Renal pelvis (tissue), 12 donors: ENCODE results near the gene BFAR. TPM values are rescaled to one million over a fixed set of nuclear protein-coding genes. Genes with fewer than 3 reads are reported as not detected.

Source experiments
- DNase-seq: peaks from one replicate; pipeline ENCODE4 v3.0.0-alpha.2; 2013
- long read RNA-seq, 16 experiments: transcript quantifications; one replicate each; lab custom pipeline, GENCODE V29; 2026
- polyA plus RNA-seq, 3 donors: library from polyadenylated mRNA; unstranded; fragments of 120-200 nt; gene quantifications; one replicate each; pipeline ENCODE4 v1.2.1, GENCODE V29; 2013; ENCODE audit not compliant: insufficient read length in 3 of 3

The BFAR gene, protein sequence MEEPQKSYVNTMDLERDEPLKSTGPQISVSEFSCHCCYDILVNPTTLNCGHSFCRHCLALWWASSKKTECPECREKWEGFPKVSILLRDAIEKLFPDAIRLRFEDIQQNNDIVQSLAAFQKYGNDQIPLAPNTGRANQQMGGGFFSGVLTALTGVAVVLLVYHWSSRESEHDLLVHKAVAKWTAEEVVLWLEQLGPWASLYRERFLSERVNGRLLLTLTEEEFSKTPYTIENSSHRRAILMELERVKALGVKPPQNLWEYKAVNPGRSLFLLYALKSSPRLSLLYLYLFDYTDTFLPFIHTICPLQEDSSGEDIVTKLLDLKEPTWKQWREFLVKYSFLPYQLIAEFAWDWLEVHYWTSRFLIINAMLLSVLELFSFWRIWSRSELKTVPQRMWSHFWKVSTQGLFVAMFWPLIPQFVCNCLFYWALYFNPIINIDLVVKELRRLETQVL
- polyA plus RNA-seq: 10 to 100 TPM; 59.4 to 73.5 (median 69.7) TPM
- long read RNA-seq, donor 1, transcript BFAR-201 (8 exons, 3,039 nt): major isoform, 12 of 29 reads
- long read RNA-seq, donor 1, partial matches to known transcripts: 15 of 29 reads
- long read RNA-seq, donor 1, other reads (novel, unspliced or antisense): 0 of 29 reads
- long read RNA-seq, donor 2, transcript BFAR-201 (8 exons, 3,039 nt): major isoform, 14 of 35 reads
- long read RNA-seq, donor 2, transcript BFAR-203 (4 exons, 1,414 nt): minor isoform, 8 of 35 reads
- long read RNA-seq, donor 2, partial matches to known transcripts: 12 of 35 reads
- long read RNA-seq, donor 2, other reads (novel, unspliced or antisense): 0 of 35 reads
- long read RNA-seq, donor 3, transcript BFAR-203 (4 exons, 1,414 nt): minor isoform, 5 of 22 reads
- long read RNA-seq, donor 3, transcript BFAR-201 (8 exons, 3,039 nt): major isoform, 7 of 22 reads
- long read RNA-seq, donor 3, partial matches to known transcripts: 9 of 22 reads
- long read RNA-seq, donor 3, other reads (novel, unspliced or antisense): 0 of 22 reads
- long read RNA-seq, donor 4, transcript BFAR-201 (8 exons, 3,039 nt): major isoform, 15 of 47 reads
- long read RNA-seq, donor 4, partial matches to known transcripts: 25 of 47 reads
- long read RNA-seq, donor 4, other reads (novel, unspliced or antisense): 0 of 47 reads
- long read RNA-seq, donor 5, transcript BFAR-201 (8 exons, 3,039 nt): major isoform, 9 of 15 reads
- long read RNA-seq, donor 5, transcript BFAR-203 (4 exons, 1,414 nt): minor isoform, 6 of 15 reads
- long read RNA-seq, donor 5, partial matches to known transcripts: 0 of 15 reads
- long read RNA-seq, donor 5, other reads (novel, unspliced or antisense): 0 of 15 reads
- long read RNA-seq, donor 6, transcript BFAR-201 (8 exons, 3,039 nt): major isoform, 8 of 27 reads
- long read RNA-seq, donor 6, partial matches to known transcripts: 13 of 27 reads
- long read RNA-seq, donor 6, other reads (novel, unspliced or antisense): 0 of 27 reads
- long read RNA-seq, donor 7, transcript BFAR-203 (4 exons, 1,414 nt): minor isoform, 8 of 26 reads
- long read RNA-seq, donor 7, transcript BFAR-201 (8 exons, 3,039 nt): major isoform, 11 of 26 reads
- long read RNA-seq, donor 7, partial matches to known transcripts: 5 of 26 reads
- long read RNA-seq, donor 7, other reads (novel, unspliced or antisense): 0 of 26 reads
- long read RNA-seq, donor 8, partial matches to known transcripts: 7 of 12 reads
- long read RNA-seq, donor 8, other reads (novel, unspliced or antisense): 0 of 12 reads
- long read RNA-seq, donor 9, transcript BFAR-201 (8 exons, 3,039 nt): major isoform, 12 of 40 reads
- long read RNA-seq, donor 9, transcript BFAR-203 (4 exons, 1,414 nt): minor isoform, 7 of 40 reads
- long read RNA-seq, donor 9, partial matches to known transcripts: 17 of 40 reads
- long read RNA-seq, donor 9, other reads (novel, unspliced or antisense): 0 of 40 reads
- long read RNA-seq, donor 10, transcript BFAR-201 (8 exons, 3,039 nt): major isoform, 13 of 36 reads
- long read RNA-seq, donor 10, transcript BFAR-203 (4 exons, 1,414 nt): minor isoform, 5 of 36 reads
- long read RNA-seq, donor 10, partial matches to known transcripts: 18 of 36 reads
- long read RNA-seq, donor 10, other reads (novel, unspliced or antisense): 0 of 36 reads
- long read RNA-seq, donor 11, transcript BFAR-201 (8 exons, 3,039 nt): major isoform, 6 of 12 reads
- long read RNA-seq, donor 11, partial matches to known transcripts: 0 of 12 reads
- long read RNA-seq, donor 11, other reads (novel, unspliced or antisense): 0 of 12 reads
- long read RNA-seq, donor 12, transcript BFAR-203 (4 exons, 1,414 nt): minor isoform, 7 of 31 reads
- long read RNA-seq, donor 12, transcript BFAR-201 (8 exons, 3,039 nt): major isoform, 9 of 31 reads
- long read RNA-seq, donor 12, partial matches to known transcripts: 14 of 31 reads
- long read RNA-seq, donor 12, other reads (novel, unspliced or antisense): 0 of 31 reads
- long read RNA-seq, donor 13, partial matches to known transcripts: 0 of 7 reads
- long read RNA-seq, donor 13, other reads (novel, unspliced or antisense): 0 of 7 reads
- long read RNA-seq, donor 14: 0 reads
- long read RNA-seq, donor 15: 0 reads
- long read RNA-seq, donor 16, transcript BFAR-201 (8 exons, 3,039 nt): major isoform, 9 of 38 reads
- long read RNA-seq, donor 16, transcript BFAR-203 (4 exons, 1,414 nt): minor isoform, 5 of 38 reads
- long read RNA-seq, donor 16, partial matches to known transcripts: 23 of 38 reads
- long read RNA-seq, donor 16, other reads (novel, unspliced or antisense): 0 of 38 reads

- peak; percentile 97 for DNase-seq
These were observed at the start of gene BFAR for GRCh38 chr16:14632693-14633569. BFAR (plus strand) TSS chr16:14632951; CDS start chr16:14644347, 11,396 bp downstream.

DNA sequence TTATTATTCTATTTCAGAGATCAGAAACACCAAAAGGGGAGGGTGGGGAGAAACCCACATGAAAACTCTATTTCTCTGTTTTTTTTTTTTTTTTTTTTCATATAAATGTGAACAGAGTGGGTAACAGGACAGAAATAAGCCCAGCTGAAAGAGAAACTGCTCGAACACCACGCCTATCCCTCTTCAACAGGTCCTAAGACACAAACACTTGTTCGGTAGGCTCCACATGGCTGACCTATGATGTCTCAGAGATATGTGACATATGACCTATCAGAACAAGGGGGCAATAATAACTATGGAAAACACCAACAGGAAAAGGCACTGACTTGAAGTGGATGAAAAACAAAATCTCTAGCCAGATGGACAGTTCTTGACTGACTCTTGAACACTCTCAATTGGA, 47.5 kb upstream of the BFAR start:
- DNase-seq: no peak

GRCh38 chr16:14586637-14587305, 46.0 kb upstream of the BFAR start:
- no peak for DNase-seq

- DNase-seq: no peak
These were observed 32.6 kb upstream of the BFAR start for GRCh38 chr16:14600164-14600563.

DNA sequence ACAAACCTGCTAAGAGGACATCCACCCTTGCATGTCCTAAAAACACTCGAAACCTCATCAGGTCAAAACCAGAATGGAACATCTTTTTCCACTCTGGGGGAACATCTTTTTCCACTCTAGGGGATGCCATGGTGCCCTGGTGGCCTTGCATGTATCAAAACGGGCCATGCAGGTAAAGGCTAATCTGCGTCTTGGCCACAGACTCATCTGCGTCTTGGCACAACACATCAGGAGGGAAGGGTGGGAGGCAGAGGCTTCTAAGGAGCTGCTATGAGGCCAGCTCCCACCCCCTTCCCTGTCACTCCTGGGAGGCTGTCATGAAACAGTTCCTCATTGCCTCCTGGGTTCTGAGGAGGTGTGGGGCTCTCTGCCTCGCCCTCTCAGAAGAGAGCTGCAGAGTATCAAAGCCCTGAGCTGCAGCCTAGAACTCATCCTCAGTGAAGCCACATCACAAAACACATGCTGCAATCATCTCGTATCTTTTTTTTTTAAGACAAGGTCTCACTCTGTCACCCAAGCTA, 30.2 kb upstream of the BFAR start:
- DNase-seq: no peak

DNA sequence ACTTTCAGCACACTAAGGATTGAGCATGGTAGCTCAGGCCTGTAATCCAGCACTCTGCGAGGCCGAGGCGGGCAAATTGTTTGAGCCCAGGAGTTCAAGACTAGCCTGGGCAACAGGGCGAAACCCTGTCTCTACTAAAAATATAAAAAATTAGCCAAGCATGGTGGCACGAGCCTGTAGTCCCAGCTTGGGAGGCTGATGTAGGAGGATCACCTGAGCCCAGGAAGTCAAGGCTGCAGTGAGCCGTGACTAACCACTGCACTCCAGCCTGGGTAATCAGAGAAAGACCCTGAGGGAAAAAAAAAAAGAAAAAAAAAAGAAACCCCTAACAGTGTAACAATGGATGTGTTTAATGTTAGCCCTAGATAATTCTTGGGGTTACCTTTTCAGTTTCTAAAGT, 26.6 kb upstream of the BFAR start:
- DNase-seq: no peak

GRCh38 chr16:14608111-14608566, 24.6 kb upstream of the BFAR start:
- no peak for DNase-seq

- no peak for DNase-seq
These were observed 24.1 kb upstream of the BFAR start for GRCh38 chr16:14608604-14609003.

GRCh38 chr16:14609716-14610115, 23.0 kb upstream of the BFAR start:
- DNase-seq: no peak

- no peak for DNase-seq
These were observed 21.1 kb upstream of the BFAR start for GRCh38 chr16:14611660-14612059.

- DNase-seq: no peak
These were observed 18.8 kb upstream of the BFAR start for GRCh38 chr16:14613991-14614390.

DNA sequence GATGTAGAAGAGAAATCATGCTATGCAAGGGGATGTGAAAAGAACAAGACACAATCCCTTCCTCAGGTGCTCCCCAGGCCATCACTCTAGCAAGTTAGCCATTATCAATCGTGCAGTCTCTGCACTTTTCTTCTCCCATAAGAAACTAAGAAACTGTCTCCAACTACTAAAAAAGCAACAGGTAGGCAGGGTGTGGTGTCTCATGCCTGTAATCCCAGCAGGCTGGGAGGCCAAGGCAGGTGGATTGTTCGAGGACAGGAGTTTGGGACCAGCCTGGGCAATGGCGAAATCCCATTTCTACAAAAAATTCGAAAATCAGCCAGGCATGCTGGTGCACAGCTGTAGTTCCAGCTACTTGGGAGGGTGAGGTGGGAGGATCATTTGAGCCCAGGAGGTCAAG, 16.5 kb upstream of the BFAR start:
- no peak for DNase-seq

GRCh38 chr16:14618566-14618965, 14.2 kb upstream of the BFAR start:
- DNase-seq: no peak

DNA sequence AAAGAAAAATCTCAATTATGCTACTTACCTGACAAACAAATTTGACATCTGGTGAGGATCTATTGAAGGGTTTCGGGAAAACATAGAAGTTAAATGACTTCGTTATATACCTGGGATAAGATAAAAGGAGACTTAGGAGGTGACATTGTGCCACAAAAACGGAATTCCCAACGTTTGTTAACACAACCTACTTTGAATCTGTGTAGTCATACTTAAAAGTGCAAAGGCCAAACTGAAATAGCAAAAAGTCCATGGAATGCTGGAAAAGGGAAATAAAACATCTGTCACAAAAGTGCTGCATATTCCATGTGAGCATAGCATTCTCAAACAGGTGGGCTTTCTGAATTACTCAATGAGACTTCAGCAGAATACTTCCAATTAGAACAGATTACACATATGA, 5.7 kb upstream of the BFAR start:
- no peak for DNase-seq

- DNase-seq: no peak
These were observed 3.7 kb upstream of the BFAR start for GRCh38 chr16:14628806-14629611.

GRCh38 chr16:14629612-14629918, 3.2 kb upstream of the BFAR start:
- no peak for DNase-seq
